Cerebellar nuclear complex (tissue), 1 donor: ENCODE data around the gene ENAH.
"Not testable (repeated sequence)": the region's sequence is repeated elsewhere in the genome, so short reads cannot be mapped to it uniquely, and the experiment has no call there.

Experiments
- DNase-seq, 2 experiments: peaks; one replicate each; lab custom pipeline; 2025; lab: John Stamatoyannopoulos, UW

Gene ENAH

GRCh38 chr1:225493591-225494246 is 159.2 kb downstream of the ENAH start:
- DNase-seq, result no peak

- DNase-seq, result no peak
Measured at GRCh38 chr1:225488676-225489075, 164.2 kb downstream of the ENAH start.

GRCh38 chr1:225486856-225487255 is 166.1 kb downstream of the ENAH start:
- no peak for DNase-seq

GRCh38 chr1:225485991-225486530 is 166.9 kb downstream of the ENAH start:
- no peak for DNase-seq

- DNase-seq, result no peak
Measured at GRCh38 chr1:225485226-225485625, 167.7 kb downstream of the ENAH start.

GRCh38 chr1:225484657-225485214 is 168.2 kb downstream of the ENAH start:
- DNase-seq, result no peak

GRCh38 chr1:225483818-225484656 is 168.9 kb downstream of the ENAH start:
- DNase-seq, result no peak

- no peak for DNase-seq
Measured at GRCh38 chr1:225482421-225482950, 170.4 kb downstream of the ENAH start.

GRCh38 chr1:225481738-225482137 is 171.2 kb downstream of the ENAH start:
- no peak for DNase-seq

- no peak for DNase-seq
Measured at GRCh38 chr1:225480825-225481434, 172.0 kb downstream of the ENAH start.

- no peak for DNase-seq
Measured at GRCh38 chr1:225479996-225480720, 172.8 kb downstream of the ENAH start.

GRCh38 chr1:225479341-225479740 is 173.6 kb downstream of the ENAH start:
- DNase-seq, result no peak

- DNase-seq, result no peak
Measured at GRCh38 chr1:225477296-225477911, 175.5 kb downstream of the ENAH start.

- no peak for DNase-seq
Measured at GRCh38 chr1:225476538-225476988, 176.4 kb downstream of the ENAH start.

- DNase-seq, result no peak
Measured at GRCh38 chr1:225476100-225476511, 176.8 kb downstream of the ENAH start.

GRCh38 chr1:225474986-225475820 is 177.7 kb downstream of the ENAH start:
- DNase-seq, result no peak

- no peak for DNase-seq
Measured at GRCh38 chr1:225474439-225474985, 178.4 kb downstream of the ENAH start.

- DNase-seq, result not testable (repeated sequence)
Measured at GRCh38 chr1:225473676-225474438, 179.1 kb downstream of the ENAH start.

GRCh38 chr1:225473266-225473665 is 179.7 kb downstream of the ENAH start:
- DNase-seq, result not testable (repeated sequence)
